ENCODE results near the gene UBA1.

UBA1 gene

GRCh38 chrX:47241201-47242011 is 47.8 kb downstream of the UBA1 start:
- Histone ChIP-seq H3K79me2 (ENCODE audit: insufficient read depth, low read depth) (no peaks in the 10 kb centered on the region), H4K20me1 (ENCODE audit: insufficient read depth) (no peaks in the 10 kb centered on the region), H3K4me2 (no peak overlapping the region), H3K36me3 (ENCODE audit: insufficient read depth) (no peaks in the 10 kb centered on the region), H3K4me1 (ENCODE audit: low read depth, poor library complexity, severe bottlenecking) (no peaks in the 10 kb centered on the region), H3K27me3 (ENCODE audit: insufficient read depth, low read depth) (no peaks in the 10 kb centered on the region), H3K4me3 (IDR thresholded peaks at IDR 0.05; ENCODE audit: insufficient read depth, low read depth, low read length) (no peak overlapping the region), H3K27ac (no peak overlapping the region), H3K9ac (no peak overlapping the region), H2AFZ (ENCODE audit: low read depth) (no peak overlapping the region)
- no peak for TF ChIP-seq CTCF (conservative IDR thresholded peaks at IDR 0.05; ENCODE audit: low read depth, low read length)

GRCh38 chrX:47242321-47242720 is 48.7 kb downstream of the UBA1 start:
- Histone ChIP-seq H3K36me3 (ENCODE audit: insufficient read depth) (no peaks in the 10 kb centered on the region), H3K27ac (no peak overlapping the region), H4K20me1 (ENCODE audit: insufficient read depth) (no peaks in the 10 kb centered on the region), H3K4me2 (no peak overlapping the region), H3K27me3 (ENCODE audit: insufficient read depth, low read depth) (no peaks in the 10 kb centered on the region), H3K9ac (no peak overlapping the region), H2AFZ (ENCODE audit: low read depth) (no peak overlapping the region), H3K4me3 (IDR thresholded peaks at IDR 0.05; ENCODE audit: insufficient read depth, low read depth, low read length) (no peak overlapping the region), H3K79me2 (ENCODE audit: insufficient read depth, low read depth) (no peaks in the 10 kb centered on the region), H3K4me1 (ENCODE audit: low read depth, poor library complexity, severe bottlenecking) (no peaks in the 10 kb centered on the region)
- TF ChIP-seq CTCF (conservative IDR thresholded peaks at IDR 0.05; ENCODE audit: low read depth, low read length): no peak

GRCh38 chrX:47243351-47243750 is 49.7 kb downstream of the UBA1 start:
- H2AFZ ChIP-seq (ENCODE audit: low read depth): no peak overlapping the region
- no peaks in the 10 kb centered on the region for H3K27me3 ChIP-seq (ENCODE audit: insufficient read depth, low read depth)
- H3K27ac ChIP-seq: no peak overlapping the region
- no peaks in the 10 kb centered on the region for H3K79me2 ChIP-seq (ENCODE audit: insufficient read depth, low read depth)
- no peak overlapping the region for H3K4me2 ChIP-seq
- no peaks in the 10 kb centered on the region for H4K20me1 ChIP-seq (ENCODE audit: insufficient read depth)
- no peak overlapping the region for H3K9ac ChIP-seq
- H3K4me1 ChIP-seq (ENCODE audit: low read depth, poor library complexity, severe bottlenecking): no peaks in the 10 kb centered on the region
- H3K36me3 ChIP-seq (ENCODE audit: insufficient read depth): no peaks in the 10 kb centered on the region
- no peak for TF ChIP-seq CTCF (conservative IDR thresholded peaks at IDR 0.05; ENCODE audit: low read depth, low read length)
- H3K4me3 ChIP-seq (IDR thresholded peaks at IDR 0.05; ENCODE audit: insufficient read depth, low read depth, low read length): no peak overlapping the region

- Histone ChIP-seq H3K4me2 (no peak overlapping the region), H3K36me3 (ENCODE audit: insufficient read depth) (no peaks in the 10 kb centered on the region), H3K27me3 (ENCODE audit: insufficient read depth, low read depth) (no peaks in the 10 kb centered on the region), H4K20me1 (ENCODE audit: insufficient read depth) (no peaks in the 10 kb centered on the region), H3K4me3 (IDR thresholded peaks at IDR 0.05; ENCODE audit: insufficient read depth, low read depth, low read length) (no peak overlapping the region), H3K4me1 (ENCODE audit: low read depth, poor library complexity, severe bottlenecking) (no peaks in the 10 kb centered on the region), H3K79me2 (ENCODE audit: insufficient read depth, low read depth) (no peaks in the 10 kb centered on the region), H3K9ac (no peak overlapping the region), H2AFZ (ENCODE audit: low read depth) (no peak overlapping the region), H3K27ac (no peak overlapping the region)
- no peak for TF ChIP-seq CTCF (conservative IDR thresholded peaks at IDR 0.05; ENCODE audit: low read depth, low read length)
Observed at GRCh38 chrX:47244676-47245075, 51.0 kb downstream of the UBA1 start.
